Body of pancreas (tissue), 4 donors: Measurements from ENCODE around the gene EFCAB11. TPM values are rescaled to one million over a fixed set of nuclear protein-coding genes. Genes with fewer than 3 reads are reported as not detected.

Experiments used
- ATAC-seq: fragments of 150-250 bp; one replicate; pipeline ENCODE4 v1.9.1; 2016
- DNase-seq, 4 donors: peaks; one replicate each; pipeline ENCODE4 v3.0.0-alpha.2; 2019
- H3K27ac ChIP-seq, 4 donors: fragments of 200-600 bp; sonication (generic); 1 replicate in 3 of 4; 2 replicates in 1 of 4; pipeline versions ENCODE4 v1.5.1 to v1.6.1; 2016 to 2019; ENCODE audit warnings: mild to moderate bottlenecking in 1 of 4, mixed read lengths in 1 of 4, moderate library complexity in 1 of 4
- H3K27me3 ChIP-seq, 2 donors: fragments of 200-600 bp; sonication (generic); one replicate each; pipeline ENCODE4 v1.6.0; 2016; ENCODE audit warnings: mild to moderate bottlenecking in 1 of 2
- H3K36me3 ChIP-seq, 2 donors: fragments of 200-600 bp; sonication (generic); replicated peaks in 1 of 2; 2 replicates each; pipeline ENCODE4 v1.5.1; 2016; ENCODE audit warnings: low read depth in 2 of 2; ENCODE audit not compliant: insufficient read depth in 1 of 2
- H3K4me1 ChIP-seq: fragments of 200-600 bp; sonication (generic); one replicate; pipeline ENCODE4 v1.6.0; 2016
- H3K4me3 ChIP-seq, 2 donors: fragments of 200-600 bp; sonication (generic); 1 replicate in 1 of 2; 2 replicates in 1 of 2; pipeline ENCODE4 v1.5.1; 2016 to 2019
- H3K9me3 ChIP-seq, 3 donors: fragments of 200-600 bp; sonication (generic); 1 replicate in 2 of 3; 2 replicates in 1 of 3; pipeline ENCODE4 v1.5.1; 2016
- POLR2A ChIP-seq, 3 donors: fragments of 450-650 bp; IDR thresholded peaks; one replicate each; pipeline ENCODE4 v1.6.1; 2016; ENCODE audit warnings: antibody characterized with exemption in 3 of 3, mild to moderate bottlenecking in 2 of 3
- WGBS, 2 donors: methylation state at CpG; one replicate each; pipeline ENCODE4 v1.1.5; 2017; 5-methylcytosine and 5-hydroxymethylcytosine counted together
- intact Hi-C: fragments of 100-400 bp; cut with DNase I; formaldehyde crosslinking; loops from one replicate; pipeline ENCODE4 v1.15.1; 2023
- total RNA-seq, 2 donors: library from RNA; depleted of rRNA; stranded (reverse); fragments of >200 nt; gene quantifications; one replicate each; pipeline ENCODE4 v1.1.0, GENCODE V29; 2016
- TF ChIP-seq, protein P1 (sequence below), 7 experiments: fragments of 450-650 bp in 4 of 7; fragments of 200-600 bp in 3 of 7; sonication (generic) in 3 of 7; IDR thresholded peaks; one replicate each; pipeline ENCODE4 v1.5.1; 2016 to 2019; ENCODE audit warnings: antibody characterized with exemption in 7 of 7

Gene EFCAB11
- total RNA-seq, 2 donors from 2014 or later: 1.6 to 2.9 TPM

DNA sequence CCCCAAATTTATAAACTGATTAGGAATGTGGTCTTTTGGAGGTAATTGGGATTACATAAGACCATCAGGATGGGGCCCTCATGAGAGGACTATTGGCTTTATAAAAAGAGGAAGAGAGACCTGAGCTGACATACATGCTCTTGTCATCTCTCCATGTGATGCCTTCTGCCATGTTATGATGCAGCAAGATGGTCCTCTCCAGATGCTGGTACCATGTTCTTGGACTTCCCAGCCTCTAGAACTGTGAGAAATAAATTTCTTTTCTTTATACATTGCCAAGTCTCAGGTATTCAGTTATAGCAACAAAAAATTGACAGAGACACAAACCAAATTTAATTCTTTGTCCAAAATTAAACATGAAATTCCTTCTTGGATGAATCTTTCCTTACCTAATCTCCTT is 92.9 kb downstream of the EFCAB11 start:
- TF ChIP-seq POLR2A (IDR thresholded peaks at IDR 0.05): no peak
- intact Hi-C loops: no loop called here

DNA sequence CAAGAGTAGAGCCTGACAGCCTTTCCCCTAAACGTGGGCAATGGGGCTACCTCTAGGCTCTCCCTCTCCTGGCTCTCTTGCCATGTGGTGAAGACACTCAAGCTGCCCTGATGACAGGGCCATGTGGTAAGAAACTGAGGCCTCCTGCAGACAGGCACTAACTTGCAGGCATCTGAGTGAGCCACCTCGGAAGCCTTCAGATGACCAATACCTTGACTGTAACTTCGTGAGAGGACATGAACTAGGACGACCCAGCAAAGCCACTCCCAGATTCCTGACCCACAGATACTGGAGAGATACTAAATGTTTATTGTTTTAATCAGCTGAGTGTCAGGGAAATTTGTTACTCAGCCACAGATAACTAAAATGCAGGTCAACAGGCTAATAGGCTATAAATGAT is 96.4 kb downstream of the EFCAB11 start:
- Histone ChIP-seq H3K36me3 (no peaks in the 10 kb centered on the region), H3K9me3 (no peaks in the 10 kb centered on the region), H3K27ac (no peak overlapping the region), H3K27me3 (no peaks in the 10 kb centered on the region), H3K4me3 (no peak overlapping the region), H3K4me1 (peaks cover 14% of the 10 kb centered on the region)
- intact Hi-C loops: no loop called here
- no peak for ATAC-seq
- 77 to 81% methylated on average over 4 of the region's 4 CpGs for WGBS, 2 donors
- no peak for DNase-seq
- no peak for TF ChIP-seq POLR2A (IDR thresholded peaks at IDR 0.05)
- TF ChIP-seq, protein P1, sequence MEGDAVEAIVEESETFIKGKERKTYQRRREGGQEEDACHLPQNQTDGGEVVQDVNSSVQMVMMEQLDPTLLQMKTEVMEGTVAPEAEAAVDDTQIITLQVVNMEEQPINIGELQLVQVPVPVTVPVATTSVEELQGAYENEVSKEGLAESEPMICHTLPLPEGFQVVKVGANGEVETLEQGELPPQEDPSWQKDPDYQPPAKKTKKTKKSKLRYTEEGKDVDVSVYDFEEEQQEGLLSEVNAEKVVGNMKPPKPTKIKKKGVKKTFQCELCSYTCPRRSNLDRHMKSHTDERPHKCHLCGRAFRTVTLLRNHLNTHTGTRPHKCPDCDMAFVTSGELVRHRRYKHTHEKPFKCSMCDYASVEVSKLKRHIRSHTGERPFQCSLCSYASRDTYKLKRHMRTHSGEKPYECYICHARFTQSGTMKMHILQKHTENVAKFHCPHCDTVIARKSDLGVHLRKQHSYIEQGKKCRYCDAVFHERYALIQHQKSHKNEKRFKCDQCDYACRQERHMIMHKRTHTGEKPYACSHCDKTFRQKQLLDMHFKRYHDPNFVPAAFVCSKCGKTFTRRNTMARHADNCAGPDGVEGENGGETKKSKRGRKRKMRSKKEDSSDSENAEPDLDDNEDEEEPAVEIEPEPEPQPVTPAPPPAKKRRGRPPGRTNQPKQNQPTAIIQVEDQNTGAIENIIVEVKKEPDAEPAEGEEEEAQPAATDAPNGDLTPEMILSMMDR (IDR thresholded peaks at IDR 0.05): no peak

More for the DNA sequence above, 92.9 kb downstream of the EFCAB11 start:
- Histone ChIP-seq H3K36me3 (no peaks in the 10 kb centered on the region), H3K9me3 (no peaks in the 10 kb centered on the region), H3K27me3 (no peaks in the 10 kb centered on the region), H3K4me1 (peaks cover 8% of the 10 kb centered on the region), H3K27ac (no peak overlapping the region), H3K4me3 (no peak overlapping the region)
- no peak for ATAC-seq
- DNase-seq: no peak

DNA sequence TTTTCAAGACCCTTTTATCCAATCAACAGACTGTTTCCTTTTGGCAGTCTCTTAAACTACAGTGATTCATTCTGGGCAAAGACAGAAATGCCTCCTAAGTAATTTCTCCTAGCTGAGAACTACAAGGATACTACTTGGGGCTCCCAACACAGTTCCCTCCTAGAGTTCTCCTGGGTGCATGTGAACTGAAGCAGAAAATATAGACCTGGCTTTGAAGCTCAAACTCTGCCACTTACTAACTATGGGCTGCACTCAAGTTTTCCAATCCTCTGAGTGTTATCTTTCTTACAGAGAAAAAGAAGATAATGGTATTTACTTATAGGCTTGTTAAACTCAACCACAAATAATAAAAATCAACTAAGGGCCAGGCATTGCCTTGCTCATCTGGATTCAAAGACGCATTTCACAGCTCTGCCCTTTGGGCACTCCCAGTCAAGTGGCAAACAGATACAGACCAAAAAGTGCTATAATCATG is 97.6 kb downstream of the EFCAB11 start:
- TF ChIP-seq, protein P1 (IDR thresholded peaks at IDR 0.05): no peak
- TF ChIP-seq POLR2A (IDR thresholded peaks at IDR 0.05): no peak
- H3K36me3 ChIP-seq: no peaks in the 10 kb centered on the region
- no peak for ATAC-seq
- H3K9me3 ChIP-seq: no peaks in the 10 kb centered on the region
- intact Hi-C loops: no loop called here
- peaks cover 14% of the 10 kb centered on the region for H3K4me1 ChIP-seq
- no peak for DNase-seq
- 31 to 45% methylated on average over 1 of the region's 1 CpG for WGBS, 2 donors
- H3K27me3 ChIP-seq: no peaks in the 10 kb centered on the region
- no peak overlapping the region for H3K27ac ChIP-seq
- no peak overlapping the region for H3K4me3 ChIP-seq

DNA sequence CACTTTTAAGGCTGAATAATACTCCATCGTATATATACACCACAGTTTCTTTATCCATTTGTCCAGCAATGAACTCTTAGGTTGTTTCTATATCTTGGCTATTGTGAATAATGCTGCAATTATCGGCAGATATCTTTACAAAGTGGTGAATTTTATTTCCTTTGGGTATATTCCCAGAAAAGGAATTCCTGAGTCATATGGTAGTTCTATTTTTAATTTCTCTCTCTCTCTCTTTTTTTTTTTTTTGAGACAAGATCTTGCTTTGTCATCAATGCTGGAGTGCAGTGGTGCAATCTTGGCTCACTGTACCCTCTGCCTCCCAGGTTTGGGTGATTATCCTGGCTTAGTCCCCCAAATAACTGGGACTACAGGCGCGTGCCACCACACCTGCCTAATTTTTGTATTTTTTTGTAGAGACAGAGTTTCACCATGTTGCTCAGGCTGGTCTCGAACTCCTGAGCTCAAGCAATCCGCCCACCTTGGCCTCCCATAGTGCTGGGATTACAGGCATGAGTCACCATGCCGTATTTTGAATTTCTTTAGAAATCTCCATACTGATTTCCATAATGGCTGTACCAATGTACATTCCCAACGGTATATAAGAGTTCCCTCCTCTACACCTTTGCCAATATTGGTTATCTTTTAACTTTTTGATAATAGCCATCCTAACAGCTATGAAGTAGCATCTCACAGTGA is 98.4 kb downstream of the EFCAB11 start:
- H3K27me3 ChIP-seq: no peaks in the 10 kb centered on the region
- no peak for DNase-seq
- TF ChIP-seq POLR2A (IDR thresholded peaks at IDR 0.05): no peak
- TF ChIP-seq, protein P1 (IDR thresholded peaks at IDR 0.05): no peak
- no peaks in the 10 kb centered on the region for H3K36me3 ChIP-seq
- no peak overlapping the region for H3K27ac ChIP-seq
- no peak for ATAC-seq
- H3K4me3 ChIP-seq: no peak overlapping the region
- WGBS, 2 donors: 80 to 81% methylated on average over 8 of the region's 8 CpGs
- H3K9me3 ChIP-seq: no peaks in the 10 kb centered on the region
- peaks cover 14% of the 10 kb centered on the region for H3K4me1 ChIP-seq
- intact Hi-C loops: no loop called here

DNA sequence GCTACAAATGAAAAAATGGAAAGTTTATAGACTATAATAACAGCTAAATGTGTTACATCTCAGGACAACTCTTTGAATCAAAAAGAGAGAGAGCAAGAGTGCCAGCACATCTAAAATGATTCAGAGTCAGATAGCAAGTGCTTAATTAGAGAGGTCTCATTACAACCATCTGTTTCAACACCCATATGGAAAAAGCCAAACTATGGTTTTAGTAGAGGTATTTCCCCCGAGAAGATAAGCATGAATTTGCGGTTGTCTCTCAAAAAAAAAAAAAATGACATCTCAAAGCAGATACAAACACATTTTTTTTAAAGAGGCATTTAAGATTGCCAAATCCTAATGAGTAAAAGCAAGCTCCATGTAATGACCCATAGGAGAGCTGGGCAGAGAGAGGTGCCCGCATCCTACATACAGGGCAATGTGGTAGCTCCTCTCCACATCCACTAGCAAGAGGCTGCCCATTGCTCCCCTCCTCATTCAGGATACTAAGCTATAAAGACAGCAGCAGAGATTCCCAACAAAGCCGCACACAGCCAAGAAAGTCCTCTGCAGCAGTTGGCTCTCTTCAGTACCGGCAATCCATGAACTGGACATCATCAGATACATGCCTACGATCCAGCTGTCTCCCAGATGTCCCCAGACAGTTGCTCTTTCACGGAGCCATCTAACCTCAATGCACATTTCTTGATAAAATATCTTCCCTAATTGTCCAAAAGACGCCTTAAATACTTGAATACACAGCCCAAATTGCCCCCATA is 100.4 kb downstream of the EFCAB11 start:
- Histone ChIP-seq H3K36me3 (no peaks in the 10 kb centered on the region), H3K4me1 (peaks cover 14% of the 10 kb centered on the region), H3K4me3 (no peak overlapping the region), H3K27me3 (no peaks in the 10 kb centered on the region), H3K9me3 (no peaks in the 10 kb centered on the region), H3K27ac (no peak overlapping the region)
- no peak for DNase-seq
- TF ChIP-seq, protein P1 (IDR thresholded peaks at IDR 0.05): no peak
- no peak for TF ChIP-seq POLR2A (IDR thresholded peaks at IDR 0.05)
- ATAC-seq: no peak
- 77 to 82% methylated on average over 8 of the region's 8 CpGs for WGBS, 2 donors
- intact Hi-C loops: no loop called here
